Measurements from ENCODE around the gene MAGEA4.

- no peak for TF ChIP-seq CTCF (IDR thresholded peaks at IDR 0.05; ENCODE audit: low read depth, low read length, poor library complexity, severe bottlenecking)
- TF ChIP-seq EZH2phosphoT487 (IDR thresholded peaks at IDR 0.05; ENCODE audit: borderline replicate concordance, low read length): no peak
Measured at GRCh38 chrX:151935358-151935757, 22.7 kb downstream of the MAGEA4 start.
